HEK293T (cell line): ENCODE data around the gene STX16.

Source experiments
- CTCF ChIA-PET: fragments of 350-600 bp; formaldehyde crosslinking; extraction: SDS; loops from one replicate; lab custom pipeline; 2021; ENCODE audit warnings: antibody characterized with exemption, inconsistent platforms; lab: Yijun Ruan, JAX
- POLR2A ChIA-PET: fragments of 350-600 bp; formaldehyde crosslinking; extraction: SDS; loops from one replicate; lab custom pipeline; 2020; ENCODE audit warnings: antibody characterized with exemption, inconsistent platforms; lab: Yijun Ruan, JAX
- DNase-seq: peaks from one replicate; pipeline ENCODE4 v3.0.0; 2012; ENCODE audit warnings: mixed read lengths; ENCODE audit errors: extremely low spot score
- ARNT ChIP-seq: fragments of 450-650 bp; IDR thresholded peaks from 2 replicates; pipeline ENCODE4 v1.6.1; 2017; ENCODE audit warnings: mild to moderate bottlenecking
- BHLHE40 ChIP-seq: fragments of 450-650 bp; IDR thresholded peaks from 2 replicates; pipeline ENCODE4 v1.6.1; 2016; ENCODE audit warnings: mild to moderate bottlenecking, moderate library complexity, borderline replicate concordance
- CTBP1 ChIP-seq: fragments of 450-650 bp; IDR thresholded peaks from 2 replicates; pipeline ENCODE4 v1.6.1; 2016; ENCODE audit warnings: borderline replicate concordance
- ELF4 ChIP-seq: fragments of 450-650 bp; IDR thresholded peaks from 2 replicates; pipeline ENCODE4 v1.6.1; 2017; ENCODE audit warnings: antibody characterized with exemption
- FOXA1 ChIP-seq: fragments of 450-650 bp; IDR thresholded peaks from 2 replicates; pipeline ENCODE4 v1.6.1; 2016; ENCODE audit warnings: mild to moderate bottlenecking
- FOXK2 ChIP-seq: fragments of 450-650 bp; IDR thresholded peaks from 2 replicates; pipeline ENCODE4 v1.6.1; 2016; ENCODE audit warnings: mild to moderate bottlenecking
- FOXM1 ChIP-seq: fragments of 450-650 bp; IDR thresholded peaks from 2 replicates; pipeline ENCODE4 v1.6.1; 2017; ENCODE audit warnings: mild to moderate bottlenecking, borderline replicate concordance
- HDGF ChIP-seq: fragments of 450-650 bp; IDR thresholded peaks from 2 replicates; pipeline ENCODE4 v1.6.1; 2017; ENCODE audit warnings: antibody characterized with exemption, borderline replicate concordance
- L3MBTL2 ChIP-seq: fragments of 450-650 bp; conservative IDR thresholded peaks from 2 replicates; pipeline ENCODE4 v1.6.1; 2016; ENCODE audit warnings: mild to moderate bottlenecking
- LEF1 ChIP-seq: fragments of 450-650 bp; IDR thresholded peaks from 2 replicates; pipeline ENCODE4 v1.6.1; 2017; ENCODE audit warnings: mild to moderate bottlenecking, borderline replicate concordance
- NFRKB ChIP-seq: fragments of 450-650 bp; IDR thresholded peaks from 2 replicates; pipeline ENCODE4 v1.6.1; 2016; ENCODE audit warnings: mild to moderate bottlenecking, moderate library complexity
- PKNOX1 ChIP-seq: fragments of 450-650 bp; IDR thresholded peaks from 2 replicates; pipeline ENCODE4 v1.6.1; 2016
- SP1 ChIP-seq: fragments of 450-650 bp; IDR thresholded peaks from 2 replicates; pipeline ENCODE4 v1.6.1; 2017
- SUZ12 ChIP-seq: fragments of 450-650 bp; IDR thresholded peaks from 2 replicates; pipeline ENCODE4 v1.6.1; 2016; ENCODE audit warnings: mild to moderate bottlenecking
- TARDBP ChIP-seq: fragments of 450-650 bp; IDR thresholded peaks from 2 replicates; pipeline ENCODE4 v1.6.1; 2016
- ZNF384 ChIP-seq: fragments of 450-650 bp; IDR thresholded peaks from 2 replicates; pipeline ENCODE4 v1.6.1; 2016

STX16 gene

GRCh38 chr20:58697867-58698703 is 47.0 kb downstream of the STX16 start:
- ChIA-PET POLR2A (no interaction called here), CTCF (no interaction called here)
- no peak for DNase-seq
- no peak for TF ChIP-seq ZNF384
- TF ChIP-seq CTBP1 = no peak
- no peak for TF ChIP-seq ARNT
- TF ChIP-seq FOXM1 = no peak
- TF ChIP-seq SP1 = no peak
- TF ChIP-seq NFRKB = no peak
- TF ChIP-seq TARDBP = no peak
- TF ChIP-seq FOXK2 = no peak
- TF ChIP-seq FOXA1 = no peak
- no peak for TF ChIP-seq ELF4
- no peak for TF ChIP-seq SUZ12
- no peak for TF ChIP-seq BHLHE40
- no peak for TF ChIP-seq PKNOX1
- TF ChIP-seq L3MBTL2 = no peak
- TF ChIP-seq LEF1 = no peak
- no peak for TF ChIP-seq HDGF

- ChIA-PET POLR2A (no interaction called here), CTCF (no interaction called here)
- TF ChIP-seq ELF4 (no peak), CTBP1 (no peak), SP1 (no peak), HDGF (no peak), L3MBTL2 (no peak), SUZ12 (no peak), ZNF384 (no peak), NFRKB (no peak), LEF1 (no peak), PKNOX1 (no peak), BHLHE40 (no peak), FOXA1 (no peak), TARDBP (no peak), FOXK2 (no peak), FOXM1 (no peak), ARNT (no peak)
- no peak for DNase-seq
Observed at GRCh38 chr20:58698741-58699622, 47.9 kb downstream of the STX16 start.

GRCh38 chr20:58699623-58700107 is 48.6 kb downstream of the STX16 start:
- no peak for DNase-seq
- CTCF ChIA-PET = no interaction called here
- TF ChIP-seq HDGF (no peak), ELF4 (no peak), ZNF384 (no peak), FOXA1 (no peak), L3MBTL2 (no peak)
- POLR2A ChIA-PET = no interaction called here

- POLR2A ChIA-PET = no interaction called here
- TF ChIP-seq ARNT (no peak), FOXK2 (no peak), SUZ12 (no peak), HDGF (no peak), FOXA1 (no peak), PKNOX1 (no peak), SP1 (no peak), BHLHE40 (no peak)
- DNase-seq = no peak
- CTCF ChIA-PET = no interaction called here
Observed at GRCh38 chr20:58700121-58700821, 49.2 kb downstream of the STX16 start.

- no peak for TF ChIP-seq ZNF384
- no peak for TF ChIP-seq FOXM1
- no peak for TF ChIP-seq SUZ12
- TF ChIP-seq TARDBP = no peak
- TF ChIP-seq FOXA1 = no peak
- TF ChIP-seq PKNOX1 = no peak
- no peak for TF ChIP-seq L3MBTL2
- TF ChIP-seq FOXK2 = no peak
- TF ChIP-seq ARNT = no peak
- no peak for TF ChIP-seq LEF1
- TF ChIP-seq CTBP1 = no peak
- no peak for TF ChIP-seq HDGF
- no peak for TF ChIP-seq SP1
- TF ChIP-seq ELF4 = no peak
- no peak for TF ChIP-seq BHLHE40
- no peak for TF ChIP-seq NFRKB
- ChIA-PET POLR2A (no interaction called here), CTCF (no interaction called here)
- DNase-seq = no peak
Observed at GRCh38 chr20:58700823-58701222, 49.7 kb downstream of the STX16 start.
